UCSD-AML1 (cell line): ENCODE data around the gene DICER1.

Source experiments
- DNase-seq: peaks from one replicate; lab custom pipeline; 2025; ENCODE audit not compliant: unreplicated experiment; lab: John Stamatoyannopoulos, UW

The DICER1 gene

GRCh38 chr14:95091581-95091980 lies 65.7 kb downstream of the DICER1 start:
- no peak for DNase-seq

DNA sequence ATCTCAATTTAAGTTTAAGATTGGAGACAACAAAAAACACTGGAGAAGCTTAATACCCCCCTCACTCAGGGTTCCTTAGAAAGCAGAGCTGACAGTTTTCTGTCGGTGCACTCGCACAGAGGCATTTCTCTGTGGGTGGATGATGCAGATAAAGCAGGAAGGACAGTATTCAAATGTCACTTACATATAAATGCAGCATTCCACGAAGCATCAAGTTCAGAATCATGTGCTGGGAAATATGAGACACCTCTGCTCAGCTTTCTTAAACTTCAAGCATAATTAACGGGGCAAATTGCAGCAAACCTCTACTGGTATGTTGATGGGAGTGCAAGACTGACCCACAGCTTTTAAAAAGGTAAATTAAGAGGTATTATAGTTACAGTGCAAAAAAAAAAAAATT lies 68.7 kb downstream of the DICER1 start:
- DNase-seq = no peak

GRCh38 chr14:95087619-95088018 lies 69.7 kb downstream of the DICER1 start:
- DNase-seq = no peak

DNA sequence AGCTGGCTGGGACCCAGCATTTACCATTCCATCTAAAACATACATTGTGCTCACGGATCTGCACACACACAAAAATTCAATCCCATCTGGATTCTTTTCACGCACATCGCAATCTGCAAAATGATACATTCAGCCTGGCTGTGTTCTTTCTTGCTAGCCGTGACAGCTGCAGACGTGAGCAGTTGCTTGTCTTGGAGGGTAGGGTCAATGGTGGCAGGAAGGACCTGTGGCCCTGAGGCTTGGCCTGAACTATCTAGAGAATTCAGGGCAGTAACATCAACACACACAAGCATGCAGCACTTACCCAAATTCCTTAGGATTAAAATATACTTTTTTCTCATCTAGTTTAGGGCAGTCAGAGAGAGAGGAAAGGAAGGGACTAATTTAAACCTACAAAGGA lies 72.0 kb downstream of the DICER1 start:
- DNase-seq = no peak

- DNase-seq = no peak
Measured at GRCh38 chr14:95078867-95079266, 78.5 kb downstream of the DICER1 start.

DNA sequence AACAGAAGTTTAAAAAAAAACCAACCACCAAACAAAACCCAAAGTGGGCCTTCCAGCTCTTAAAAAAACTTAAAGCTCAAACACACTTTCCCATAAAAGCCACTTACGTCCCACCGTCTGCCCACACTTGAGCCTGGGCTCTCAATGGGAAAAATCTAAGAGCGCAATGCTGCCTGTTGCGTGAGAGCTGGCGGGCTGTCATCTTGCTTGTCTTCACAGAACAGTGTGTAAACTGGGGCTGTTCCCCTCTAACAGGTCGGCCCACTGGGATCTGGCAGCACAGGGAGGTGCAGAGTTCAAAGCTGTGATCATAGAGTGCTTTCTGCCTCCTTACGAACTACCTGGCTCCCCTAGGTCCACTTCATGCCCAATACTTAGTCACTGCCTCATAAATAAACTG lies 80.0 kb downstream of the DICER1 start:
- DNase-seq = no peak

DNA sequence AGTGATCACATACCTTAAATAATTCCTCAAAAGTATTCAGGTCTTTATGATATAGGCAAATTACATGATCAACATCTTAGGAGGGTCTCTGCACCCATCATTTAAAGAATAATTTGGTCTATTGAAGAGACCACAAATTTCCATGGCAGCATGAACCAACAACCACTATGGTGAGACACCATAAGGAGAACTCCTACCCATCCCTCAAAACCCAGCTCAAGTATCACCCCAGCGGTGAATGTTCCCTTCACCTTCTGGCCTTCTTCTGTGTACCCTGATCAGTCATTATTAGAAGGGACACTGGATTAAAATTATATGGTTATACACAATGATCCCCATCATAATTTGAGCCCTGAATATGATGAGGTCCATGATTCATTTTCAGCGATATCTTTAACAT lies 81.5 kb downstream of the DICER1 start:
- no peak for DNase-seq

GRCh38 chr14:95073947-95074346 lies 83.4 kb downstream of the DICER1 start:
- DNase-seq = no peak

GRCh38 chr14:95072310-95072905 lies 84.9 kb downstream of the DICER1 start:
- DNase-seq = no peak

GRCh38 chr14:95071649-95072280 lies 85.6 kb downstream of the DICER1 start:
- DNase-seq = no peak

DNA sequence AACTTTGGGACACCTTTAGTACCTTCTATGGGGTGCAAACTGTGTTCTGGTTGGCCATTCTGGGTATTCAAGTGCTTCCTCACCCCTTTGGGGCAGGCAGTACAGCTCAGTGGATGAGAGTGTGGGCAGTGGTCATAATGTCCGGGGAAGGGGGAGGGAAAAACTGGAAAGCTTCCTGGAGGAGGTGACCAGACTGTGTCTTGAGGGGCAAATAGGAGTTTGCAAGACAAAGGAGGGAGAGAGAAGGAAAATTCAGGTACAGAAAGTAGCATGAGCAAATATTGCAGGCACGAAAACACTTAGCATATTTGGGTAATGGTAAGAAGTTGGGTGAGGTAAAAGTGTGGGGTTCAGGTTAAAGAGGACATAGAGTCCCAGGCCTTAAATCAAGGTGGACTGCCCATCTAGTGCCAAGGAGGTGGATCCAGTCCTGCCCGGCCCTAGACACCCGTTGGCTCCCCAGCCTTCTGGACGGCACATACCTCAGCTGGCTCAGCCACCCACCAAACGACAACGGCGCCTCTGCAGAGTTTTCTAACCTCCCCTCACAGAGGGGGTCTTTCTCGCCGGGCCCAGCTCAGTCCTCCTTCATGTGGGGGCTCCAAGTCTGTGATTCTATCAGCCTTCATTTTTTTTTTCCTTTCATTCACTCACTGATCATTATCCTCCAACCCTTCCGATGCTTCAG lies 86.4 kb downstream of the DICER1 start:
- no peak for DNase-seq

- no peak for DNase-seq
Measured at GRCh38 chr14:95069547-95069946, 87.8 kb downstream of the DICER1 start.

DNA sequence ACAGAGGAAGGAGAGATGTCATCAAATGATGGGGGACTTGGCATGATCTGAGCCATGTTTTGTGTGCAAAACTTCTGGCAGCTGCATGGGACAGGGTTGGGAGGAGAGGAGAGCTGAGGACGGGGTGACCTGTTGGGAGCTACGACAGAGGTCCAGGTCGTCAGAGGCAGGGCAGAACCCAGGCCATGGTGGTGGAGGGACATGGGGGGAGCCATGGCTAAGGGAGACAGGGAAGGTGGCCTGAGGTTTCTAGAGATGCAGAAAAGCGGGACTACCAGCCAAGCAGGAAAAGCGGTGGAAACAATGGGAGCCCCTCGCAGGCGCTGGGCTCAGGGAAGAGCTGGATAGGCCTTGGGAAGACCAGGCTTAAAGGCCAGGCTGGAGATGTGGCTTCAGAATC lies 88.3 kb downstream of the DICER1 start:
- DNase-seq = no peak

GRCh38 chr14:95068521-95068920 lies 88.8 kb downstream of the DICER1 start:
- no peak for DNase-seq

- DNase-seq = no peak
Measured at GRCh38 chr14:95068080-95068479, 89.2 kb downstream of the DICER1 start.

DNA sequence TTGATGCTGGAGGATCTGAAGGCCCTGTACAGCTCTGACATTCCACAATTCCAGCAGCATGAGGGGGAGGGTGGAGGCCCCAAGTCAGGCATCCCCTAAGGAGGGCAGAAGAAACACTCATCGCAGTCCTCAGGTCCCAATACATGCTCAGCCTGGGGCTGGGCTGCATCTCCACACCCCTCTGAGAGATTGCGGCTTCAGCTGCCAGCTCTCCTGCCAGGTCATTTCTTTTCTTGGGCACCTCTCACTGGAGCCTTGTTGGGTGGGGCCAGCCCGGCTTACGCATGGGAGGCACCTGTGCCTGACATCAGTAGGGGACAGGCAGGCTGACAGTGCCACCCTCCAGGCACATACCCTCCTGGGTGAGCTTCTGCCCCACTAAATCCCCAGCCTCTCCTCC lies 89.8 kb downstream of the DICER1 start:
- DNase-seq = no peak

GRCh38 chr14:95066427-95066986 lies 90.8 kb downstream of the DICER1 start:
- DNase-seq = no peak

DNA sequence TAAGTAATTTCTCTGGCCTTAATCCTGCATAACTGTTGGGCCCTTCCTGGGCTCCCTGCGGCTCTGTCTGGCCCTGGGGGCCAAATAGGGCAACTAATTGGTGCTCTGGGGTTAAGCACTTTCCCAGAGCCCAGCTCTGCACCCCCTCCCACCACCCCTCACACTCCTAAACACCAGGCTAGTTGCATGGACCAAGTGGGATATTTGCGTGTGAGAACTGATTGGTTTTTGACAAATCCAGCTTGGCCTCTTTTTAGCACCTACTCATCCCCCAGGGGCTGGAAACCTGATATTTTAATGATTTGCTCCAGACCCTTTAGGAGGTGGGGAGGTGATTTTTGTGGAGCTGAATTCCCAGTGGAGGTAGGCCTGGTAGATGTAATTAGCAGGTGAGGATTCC lies 91.9 kb downstream of the DICER1 start:
- no peak for DNase-seq

DNA sequence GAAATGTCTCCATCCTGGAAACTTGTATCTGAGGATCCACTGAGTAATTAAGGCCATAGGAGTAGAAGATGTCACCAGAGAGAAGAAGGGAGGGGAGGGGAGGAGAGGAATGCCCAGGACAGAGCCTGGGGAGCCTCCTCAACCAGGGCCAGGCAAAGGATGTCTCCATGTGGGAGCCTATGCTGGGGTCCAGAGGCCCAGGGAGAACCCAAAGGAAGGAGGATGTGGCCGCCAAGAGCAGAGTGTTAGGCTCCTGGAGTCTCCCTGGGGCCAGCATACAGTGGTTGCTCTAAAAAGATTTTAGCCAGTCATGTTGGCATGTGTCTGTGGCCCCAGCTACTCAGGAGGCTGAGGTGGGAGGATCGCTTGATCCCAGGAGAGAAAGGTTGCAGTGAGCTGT lies 92.6 kb downstream of the DICER1 start:
- DNase-seq = no peak

- no peak for DNase-seq
Measured at GRCh38 chr14:95064256-95064655, 93.1 kb downstream of the DICER1 start.

- no peak for DNase-seq
Measured at GRCh38 chr14:95063391-95063790, 93.9 kb downstream of the DICER1 start.

DNA sequence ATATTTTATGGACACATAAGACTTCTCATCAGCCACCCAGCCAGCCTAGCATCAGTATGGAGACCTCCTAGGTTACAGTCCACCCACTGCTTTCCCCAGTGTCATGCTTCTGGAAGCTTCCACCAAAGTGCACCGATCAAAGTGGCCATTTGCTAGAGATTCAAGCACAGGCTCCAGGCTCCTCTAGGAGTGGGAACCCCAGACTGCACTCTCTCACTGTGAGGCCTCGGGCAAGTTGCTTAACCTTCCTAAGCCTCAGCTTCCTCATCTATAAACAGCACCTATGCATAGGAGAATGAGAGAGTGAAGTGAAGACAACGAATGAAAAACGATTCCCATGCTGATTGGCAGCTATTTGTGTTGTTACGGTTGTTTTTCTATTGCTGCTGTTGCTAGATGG lies 94.4 kb downstream of the DICER1 start:
- DNase-seq = no peak
